Lower leg skin (tissue), 3 donors: ENCODE measurements around the gene NATD1.

Experiments used
- CTCF ChIP-seq, 3 donors: fragments of 450-650 bp; IDR thresholded peaks; one replicate each; pipeline ENCODE4 v1.5.1; 2016; ENCODE audit warnings: antibody characterized with exemption in 3 of 3, mild to moderate bottlenecking in 3 of 3, moderate library complexity in 2 of 3
- POLR2A ChIP-seq, 2 donors: fragments of 450-650 bp; IDR thresholded peaks; one replicate each; pipeline ENCODE4 v1.6.1; 2016 to 2017; ENCODE audit warnings: antibody characterized with exemption in 2 of 2, mild to moderate bottlenecking in 1 of 2, moderate library complexity in 1 of 2

GRCh38 chr17:21277332-21277731 lies 24.1 kb upstream of the NATD1 start:
- TF ChIP-seq CTCF (IDR thresholded peaks at IDR 0.05) (no peak), POLR2A (IDR thresholded peaks at IDR 0.05) (no peak)
